ENCODE measurements around the gene CAMSAP1.

The CAMSAP1 gene

DNA sequence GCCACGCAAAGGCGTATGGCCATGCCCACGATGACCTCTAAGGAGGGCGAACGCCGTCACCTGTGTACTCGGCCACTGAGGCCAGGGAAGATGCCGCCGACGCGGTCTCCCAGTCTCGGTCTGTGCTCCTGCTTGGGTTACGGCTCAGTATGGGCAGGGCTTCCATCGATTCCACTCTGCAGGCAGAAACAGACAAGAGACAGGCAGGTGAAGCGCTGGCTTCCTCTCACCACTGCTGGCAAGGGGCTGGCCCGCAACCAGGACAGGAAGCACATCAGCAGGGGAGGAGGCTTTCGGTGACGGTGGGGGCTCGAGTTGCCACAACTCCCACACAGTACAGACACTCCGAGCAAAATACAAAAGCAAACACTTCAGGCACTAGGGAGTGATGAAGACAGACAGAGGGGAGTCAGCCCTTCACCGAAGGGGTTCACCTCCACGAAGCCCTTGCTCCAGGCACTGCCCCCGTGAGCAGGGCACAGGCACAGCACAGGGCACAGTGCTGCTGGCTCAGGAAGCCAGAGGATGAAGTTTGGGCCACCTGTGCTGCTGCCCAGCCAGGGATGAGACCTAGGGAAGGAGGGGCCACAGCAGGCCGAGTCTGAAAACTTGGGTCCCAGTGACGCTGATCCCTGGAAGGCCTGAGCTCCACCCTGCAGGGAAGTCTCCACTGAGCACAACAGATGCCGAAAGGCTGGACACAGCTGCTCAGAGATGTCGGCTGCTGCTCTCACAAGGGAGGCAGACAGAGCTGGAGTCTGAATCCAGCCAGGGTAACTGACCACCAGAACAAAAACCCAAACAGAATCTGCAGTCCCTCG, 91.3 kb downstream of the CAMSAP1 start:
- Histone ChIP-seq H3K4me1 (ENCODE audit: insufficient read depth, poor library complexity, severe bottlenecking) (no peaks in the 10 kb centered on the region), H3K4me3 (ENCODE audit: severe bottlenecking) (no peak overlapping the region), H3K27me3 (ENCODE audit: insufficient read depth, poor library complexity, severe bottlenecking) (no peaks in the 10 kb centered on the region), H3K36me3 (ENCODE audit: low read depth) (peaks cover 65% of the 10 kb centered on the region), H3K9me3 (ENCODE audit: severe bottlenecking) (no peaks in the 10 kb centered on the region), H3K27ac (ENCODE audit: poor library complexity, severe bottlenecking) (no peak overlapping the region)
- DNase-seq (ENCODE audit: low spot score) (no peak), ATAC-seq (ENCODE audit: low read depth) (no peak)
- no peak for TF ChIP-seq CTCF (IDR thresholded peaks at IDR 0.05; ENCODE audit: poor library complexity, severe bottlenecking)

DNA sequence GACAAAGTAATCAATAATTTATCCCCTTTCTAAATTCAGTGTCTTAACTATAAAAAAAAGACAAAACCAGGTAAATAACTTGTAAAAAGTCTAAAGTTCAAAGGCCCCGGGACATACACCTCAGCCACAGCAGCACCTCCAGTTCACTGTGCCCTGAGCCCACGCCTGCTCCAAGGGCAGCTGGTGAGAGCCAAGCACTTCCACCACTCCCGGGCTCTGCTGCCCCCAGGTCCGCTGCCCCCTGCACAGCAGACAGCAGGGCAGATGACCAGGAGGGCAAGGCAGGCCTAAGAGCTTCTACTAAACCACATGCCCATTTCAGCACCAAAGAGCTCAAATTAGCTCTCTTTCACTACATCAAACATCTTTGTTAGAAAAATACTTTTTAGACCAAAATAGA, 91.9 kb downstream of the CAMSAP1 start:
- H3K27me3 ChIP-seq (ENCODE audit: insufficient read depth, poor library complexity, severe bottlenecking): no peaks in the 10 kb centered on the region
- no peak overlapping the region for H3K27ac ChIP-seq (ENCODE audit: poor library complexity, severe bottlenecking)
- ATAC-seq (ENCODE audit: low read depth) (no peak), DNase-seq (ENCODE audit: low spot score) (no peak)
- H3K36me3 ChIP-seq (ENCODE audit: low read depth): peaks cover 69% of the 10 kb centered on the region
- H3K9me3 ChIP-seq (ENCODE audit: severe bottlenecking): no peaks in the 10 kb centered on the region
- no peak for TF ChIP-seq CTCF (IDR thresholded peaks at IDR 0.05; ENCODE audit: poor library complexity, severe bottlenecking)
- H3K4me1 ChIP-seq (ENCODE audit: insufficient read depth, poor library complexity, severe bottlenecking): no peaks in the 10 kb centered on the region
- H3K4me3 ChIP-seq (ENCODE audit: severe bottlenecking): no peak overlapping the region

DNA sequence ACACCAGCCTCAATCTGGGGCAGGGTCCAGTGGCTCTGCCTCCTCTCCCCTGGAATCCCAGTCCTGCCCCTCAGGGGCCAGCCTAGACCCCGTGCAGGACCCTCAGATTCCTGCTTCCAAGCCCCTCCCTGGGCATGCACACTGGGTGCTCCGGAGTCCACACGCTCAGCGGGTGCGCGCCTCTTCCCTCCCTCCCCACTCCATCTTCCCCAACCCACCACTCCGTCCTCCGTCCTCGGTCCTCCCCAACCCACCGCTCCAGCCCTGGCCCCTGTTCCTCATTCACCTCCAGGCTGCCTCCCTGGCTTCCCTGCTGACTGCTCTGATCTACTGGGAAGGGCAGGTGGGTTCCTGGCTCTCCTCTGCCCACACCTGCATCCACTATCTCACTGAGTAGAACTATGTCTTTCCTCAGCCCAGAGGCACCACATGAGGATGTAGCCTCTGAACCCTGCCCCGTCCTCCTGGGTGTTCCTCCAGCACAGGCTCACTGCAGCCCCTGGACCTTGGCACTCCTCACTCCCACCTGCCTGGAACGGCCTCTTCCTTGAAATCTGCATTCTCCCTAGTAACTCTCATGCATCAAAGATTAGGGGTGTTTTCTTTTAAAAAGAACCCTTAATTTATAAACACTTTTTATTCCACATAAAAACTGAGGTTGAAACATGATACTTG, 92.8 kb downstream of the CAMSAP1 start:
- TF ChIP-seq CTCF (IDR thresholded peaks at IDR 0.05; ENCODE audit: poor library complexity, severe bottlenecking): no peak
- Histone ChIP-seq H3K36me3 (ENCODE audit: low read depth) (peaks cover 73% of the 10 kb centered on the region), H3K4me3 (ENCODE audit: severe bottlenecking) (no peak overlapping the region), H3K9me3 (ENCODE audit: severe bottlenecking) (no peaks in the 10 kb centered on the region), H3K27ac (ENCODE audit: poor library complexity, severe bottlenecking) (no peak overlapping the region), H3K27me3 (ENCODE audit: insufficient read depth, poor library complexity, severe bottlenecking) (no peaks in the 10 kb centered on the region), H3K4me1 (ENCODE audit: insufficient read depth, poor library complexity, severe bottlenecking) (no peaks in the 10 kb centered on the region)
- ATAC-seq (ENCODE audit: low read depth) (no peak), DNase-seq (ENCODE audit: low spot score) (no peak)

- no peak for TF ChIP-seq CTCF (IDR thresholded peaks at IDR 0.05; ENCODE audit: poor library complexity, severe bottlenecking)
- peaks cover 70% of the 10 kb centered on the region for H3K36me3 ChIP-seq (ENCODE audit: low read depth)
- no peaks in the 10 kb centered on the region for H3K4me1 ChIP-seq (ENCODE audit: insufficient read depth, poor library complexity, severe bottlenecking)
- no peak overlapping the region for H3K27ac ChIP-seq (ENCODE audit: poor library complexity, severe bottlenecking)
- H3K27me3 ChIP-seq (ENCODE audit: insufficient read depth, poor library complexity, severe bottlenecking): no peaks in the 10 kb centered on the region
- ATAC-seq (ENCODE audit: low read depth) (no peak), DNase-seq (ENCODE audit: low spot score) (no peak)
- no peaks in the 10 kb centered on the region for H3K9me3 ChIP-seq (ENCODE audit: severe bottlenecking)
- no peak overlapping the region for H3K4me3 ChIP-seq (ENCODE audit: severe bottlenecking)
Observed at GRCh38 chr9:135813671-135814290, 93.6 kb downstream of the CAMSAP1 start.

Measured in RWPE2 (cell line).